HG03457 (cell line): ENCODE measurements around the gene RASEF.

ENCODE experiments used
- ATAC-seq: cut with Tn5 transposase; IDR thresholded peaks from one replicate; pipeline ENCODE4 v1.9.1; 2021; ENCODE audit warnings: moderate number of reproducible peaks; ENCODE audit not compliant: unreplicated experiment

RASEF gene

GRCh38 chr9:83056911-83057310, 6.0 kb downstream of the RASEF start:
- no peak for ATAC-seq

- ATAC-seq, result no peak
Observed at GRCh38 chr9:83056174-83056573, 6.8 kb downstream of the RASEF start.

GRCh38 chr9:83047839-83048775, 14.8 kb downstream of the RASEF start:
- ATAC-seq, result no peak

DNA sequence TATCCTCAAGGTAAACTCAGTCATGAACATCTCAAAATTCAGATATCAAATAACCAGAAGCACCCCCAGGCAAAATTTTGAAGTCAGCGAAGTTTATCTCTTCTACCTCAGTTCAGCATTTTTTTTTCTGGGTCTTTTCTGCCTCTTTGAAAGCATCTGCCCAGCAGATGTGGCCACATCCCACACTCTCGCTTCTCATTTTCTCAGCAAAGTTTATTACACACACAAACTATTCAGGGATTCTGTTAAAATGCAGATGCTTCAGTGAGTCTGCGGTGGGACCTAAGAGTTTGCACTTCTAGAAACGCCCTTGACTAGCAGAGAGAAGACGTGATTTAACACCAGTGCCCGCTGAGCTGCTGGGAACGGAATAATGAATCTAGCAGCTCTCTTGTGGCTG, 19.3 kb downstream of the RASEF start:
- ATAC-seq, result no peak

- no peak for ATAC-seq
Observed at GRCh38 chr9:83041771-83042170, 21.2 kb downstream of the RASEF start.

DNA sequence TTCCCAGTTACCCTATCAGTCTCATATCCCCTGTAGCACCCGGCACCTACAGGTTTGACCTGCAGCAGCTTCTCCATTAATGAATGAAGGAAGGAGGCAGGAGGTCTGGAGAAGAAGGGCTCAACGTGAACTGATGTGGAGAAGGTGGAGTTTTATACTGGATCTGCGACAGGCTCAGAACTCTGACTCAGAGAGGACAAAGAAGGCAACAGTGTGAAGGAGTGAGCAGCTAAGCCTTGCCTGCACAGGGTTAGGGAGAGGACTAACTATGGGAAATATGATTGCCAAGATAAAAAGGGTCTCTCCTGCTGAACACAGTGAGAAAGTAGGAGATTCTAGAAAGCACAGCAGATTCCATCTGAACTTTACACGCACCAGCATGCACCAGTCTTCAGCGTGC, 23.6 kb downstream of the RASEF start:
- no peak for ATAC-seq

DNA sequence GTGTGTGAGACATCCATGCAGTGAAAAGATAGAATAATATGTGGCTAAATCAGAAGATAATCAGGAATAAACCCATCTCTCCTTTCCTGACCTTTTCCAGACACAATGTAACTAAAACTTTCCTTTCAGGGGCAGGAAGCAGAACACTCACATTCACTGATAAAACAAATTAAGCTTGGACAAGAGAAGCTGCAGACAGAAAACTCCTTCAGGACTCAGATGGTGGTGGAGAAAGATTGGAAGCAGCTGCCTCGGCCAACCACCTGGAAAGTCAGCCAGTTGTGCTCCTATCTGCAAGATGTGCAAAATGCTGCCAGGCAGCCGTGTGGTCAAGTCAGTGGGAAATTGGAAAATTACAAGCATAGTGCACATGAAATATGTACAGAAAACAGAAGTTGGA, 26.9 kb downstream of the RASEF start:
- no peak for ATAC-seq

- no peak for ATAC-seq
Observed at GRCh38 chr9:83035143-83035542, 27.8 kb downstream of the RASEF start.

DNA sequence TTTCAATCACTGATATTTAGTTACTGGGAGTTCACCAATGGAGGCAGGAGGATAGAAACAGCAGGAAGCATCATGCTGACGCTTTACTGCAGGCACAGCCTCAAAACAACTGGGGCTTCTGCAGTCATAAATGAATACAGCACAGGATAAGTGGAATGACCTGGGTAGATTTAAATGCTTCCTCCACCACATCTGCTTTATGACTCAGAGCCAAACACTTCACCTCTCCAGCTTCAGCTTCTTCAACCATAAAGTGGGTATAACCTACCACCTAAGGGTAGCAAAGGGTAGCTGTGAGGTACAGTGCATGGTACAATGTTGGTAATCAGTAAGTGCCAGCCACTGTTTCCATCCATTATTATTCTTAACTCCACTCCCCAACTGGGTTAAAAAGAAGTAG, 28.4 kb downstream of the RASEF start:
- no peak for ATAC-seq

- ATAC-seq, result no peak
Observed at GRCh38 chr9:83034026-83034425, 28.9 kb downstream of the RASEF start.

DNA sequence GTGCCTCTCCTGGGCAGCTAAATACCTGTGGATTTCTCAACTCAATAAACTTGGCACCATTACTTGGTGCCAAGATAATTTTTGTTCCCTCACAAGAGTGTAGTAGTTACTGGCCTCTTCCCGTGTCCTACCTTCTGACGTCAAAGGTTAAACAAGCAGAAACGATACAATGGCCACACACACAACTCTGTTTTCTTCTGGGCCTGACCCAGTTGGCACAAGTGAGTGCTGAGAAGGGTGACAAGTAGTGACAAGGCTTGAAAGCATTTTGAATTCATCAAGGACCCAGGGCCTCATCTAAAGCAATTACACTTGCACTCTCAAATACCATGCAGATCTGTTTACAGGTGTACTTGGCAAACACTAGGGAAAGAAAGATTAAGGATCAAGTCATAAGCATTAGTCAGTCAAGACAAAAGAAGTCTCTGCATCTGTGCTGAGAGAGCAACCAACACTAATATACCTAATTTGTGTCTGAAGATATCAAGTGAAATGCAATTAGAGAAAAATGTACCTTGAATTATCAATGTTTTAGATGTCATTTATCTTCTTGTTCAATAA, 30.8 kb downstream of the RASEF start:
- ATAC-seq, result no peak

- ATAC-seq, result no peak
Observed at GRCh38 chr9:83030391-83031107, 32.4 kb downstream of the RASEF start.

- ATAC-seq, result no peak
Observed at GRCh38 chr9:83029531-83030137, 33.3 kb downstream of the RASEF start.

DNA sequence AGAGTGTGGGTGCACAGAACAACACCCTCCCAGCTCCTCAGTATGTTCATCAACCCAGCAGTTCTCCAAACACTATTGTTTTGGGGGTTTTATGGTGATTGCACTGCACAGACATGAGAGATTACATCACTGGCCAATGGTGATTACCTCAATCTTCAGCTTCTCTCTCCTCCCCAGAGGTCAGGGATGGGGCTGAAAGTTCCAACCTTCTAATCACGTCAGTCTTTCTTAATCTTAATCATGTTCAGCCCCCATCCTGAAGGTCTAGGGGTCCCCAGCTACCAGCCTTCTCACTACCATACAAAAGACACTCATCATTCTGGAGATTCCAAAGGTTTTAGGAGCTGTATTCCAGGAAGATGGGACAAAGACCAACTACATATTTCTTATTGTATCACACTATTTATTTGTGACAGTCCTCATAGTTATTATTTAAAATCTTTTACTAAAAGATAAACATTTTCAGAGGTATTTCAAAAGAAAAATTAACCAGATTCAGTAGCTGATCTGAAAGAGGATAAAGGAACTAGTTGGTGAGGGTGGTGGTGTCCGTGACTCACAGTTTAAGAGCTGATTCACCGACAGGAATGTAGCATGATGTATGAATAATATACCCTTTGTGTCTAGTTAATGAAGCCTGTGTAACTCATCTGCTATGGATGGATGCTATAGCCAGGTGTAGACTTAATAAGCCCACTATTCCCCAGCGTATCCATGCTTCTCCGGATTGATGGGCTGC, 35.6 kb downstream of the RASEF start:
- ATAC-seq, result no peak

- ATAC-seq, result no peak
Observed at GRCh38 chr9:83024506-83025125, 38.3 kb downstream of the RASEF start.

- no peak for ATAC-seq
Observed at GRCh38 chr9:83023151-83023550, 39.8 kb downstream of the RASEF start.

DNA sequence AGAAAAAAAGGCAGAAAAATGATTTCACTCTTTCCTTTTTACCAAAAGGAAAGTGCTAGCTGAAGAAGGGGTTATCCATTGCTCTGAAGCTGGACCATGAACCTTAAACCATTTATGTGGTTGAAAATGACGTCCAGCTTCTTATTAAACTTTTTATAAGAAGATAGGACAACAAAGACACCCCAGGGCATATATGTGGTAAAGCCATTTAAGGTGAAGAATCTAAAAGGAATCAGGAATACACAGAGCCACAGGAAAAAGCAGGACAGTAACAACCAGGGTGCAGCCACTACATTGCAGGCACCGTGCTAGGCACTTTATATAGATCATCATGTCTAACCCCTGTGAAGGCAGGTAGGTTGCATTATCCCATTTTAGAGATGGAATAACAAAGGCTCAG, 42.1 kb downstream of the RASEF start:
- no peak for ATAC-seq

GRCh38 chr9:83020327-83020726, 42.6 kb downstream of the RASEF start:
- no peak for ATAC-seq

DNA sequence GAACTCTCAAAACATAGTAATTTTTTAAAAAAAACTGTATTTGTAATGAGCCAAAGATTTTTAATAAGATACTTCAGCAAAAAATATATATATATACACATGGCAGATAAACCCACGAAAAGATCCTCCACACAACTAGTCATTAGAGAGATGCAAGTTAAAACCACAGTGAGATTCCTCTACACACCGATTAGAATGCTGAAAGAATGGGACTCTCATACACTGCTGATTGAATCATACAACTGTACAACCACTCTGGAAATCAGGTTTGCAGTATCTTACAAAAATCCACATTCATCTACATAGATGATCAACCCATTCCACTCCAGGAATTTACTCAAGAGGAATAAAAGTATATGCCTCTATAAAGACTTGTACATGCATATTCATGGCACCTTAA, 43.7 kb downstream of the RASEF start:
- no peak for ATAC-seq

GRCh38 chr9:83015897-83016296, 47.0 kb downstream of the RASEF start:
- no peak for ATAC-seq
